ENCODE measurements around the gene MRAS. TPM values are rescaled to one million over a fixed set of nuclear protein-coding genes. Genes with fewer than 3 reads are reported as not detected.
"Not testable (repeated sequence)": the region's sequence is repeated elsewhere in the genome, so short reads cannot be mapped to it uniquely, and the experiment has no call there.

The MRAS gene
- total RNA-seq, 6 experiments from 2014 or later: 2.5 to 7.9 (median 6.9) TPM

- ATAC-seq (no peak), DNase-seq (no peak)
- 58% methylated on average over 7 of the region's 7 CpGs for WGBS (ENCODE audit: insufficient coverage, low coverage, low lambda C conversion rate, missing lambda C conversion rate)
- intact Hi-C loops (cut with DNase I): no loop called here
- Histone ChIP-seq H3K9me3 (no peaks in the 10 kb centered on the region), H3K27ac (no peak overlapping the region), H3K4me3 (no peak overlapping the region), H3K27me3 (no peaks in the 10 kb centered on the region), H3K36me3 (no peaks in the 10 kb centered on the region), H3K4me1 (no peaks in the 10 kb centered on the region)
- TF ChIP-seq CTCF (IDR thresholded peaks at IDR 0.05): no peak
- TF ChIP-seq POLR2A (IDR thresholded peaks at IDR 0.05): no peak
These were observed 60.6 kb downstream of the MRAS start for GRCh38 chr3:138408751-138409570.

GRCh38 chr3:138412821-138413551 is 64.6 kb downstream of the MRAS start:
- Histone ChIP-seq H3K36me3 (no peaks in the 10 kb centered on the region), H3K27ac (no peak overlapping the region), H3K4me1 (no peaks in the 10 kb centered on the region), H3K27me3 (no peaks in the 10 kb centered on the region), H3K4me3 (no peak overlapping the region), H3K9me3 (no peaks in the 10 kb centered on the region)
- TF ChIP-seq POLR2A (IDR thresholded peaks at IDR 0.05) (no peak), CTCF (IDR thresholded peaks at IDR 0.05) (no peak)
- ATAC-seq (peak in 1 of 4 donors; percentile 45), DNase-seq (no peak)
- intact Hi-C loops (cut with DNase I): loop anchor here in 1 of 2 donors (10.0 kb wide), 2 partner anchors 78 to 512 kb away; no protein-coding TSS in a partner anchor
- WGBS (ENCODE audit: insufficient coverage, low coverage, low lambda C conversion rate, missing lambda C conversion rate): 68% methylated on average over 8 of the region's 9 CpGs

- H3K27me3 ChIP-seq, H3K4me3 ChIP-seq, H3K27ac ChIP-seq, H3K36me3 ChIP-seq, ATAC-seq, H3K4me1 ChIP-seq, H3K9me3 ChIP-seq, DNase-seq: not testable (repeated sequence)
- 82% methylated on average over 3 of the region's 4 CpGs for WGBS (ENCODE audit: insufficient coverage, low coverage, low lambda C conversion rate, missing lambda C conversion rate)
- intact Hi-C loops (cut with DNase I): loop anchor here in 1 of 2 donors (10.0 kb wide), 2 partner anchors 81 to 509 kb away; no protein-coding TSS in a partner anchor
These were observed 67.9 kb downstream of the MRAS start for GRCh38 chr3:138416236-138416635.

- H3K4me3 ChIP-seq: no peak overlapping the region
- no peaks in the 10 kb centered on the region for H3K4me1 ChIP-seq
- intact Hi-C loops (cut with DNase I): loop anchor here in 1 of 2 donors (10.0 kb wide), 2 partner anchors 83 to 507 kb away; no protein-coding TSS in a partner anchor
- peak; percentile 96 to 99 (median 98) for ATAC-seq
- no peak for TF ChIP-seq POLR2A (IDR thresholded peaks at IDR 0.05)
- TF ChIP-seq CTCF (IDR thresholded peaks at IDR 0.05): peak; percentile 84 to 94 (median 90)
- H3K9me3 ChIP-seq: no peaks in the 10 kb centered on the region
- WGBS (ENCODE audit: insufficient coverage, low coverage, low lambda C conversion rate, missing lambda C conversion rate): 0% methylated on average over 4 of the region's 7 CpGs
- H3K27me3 ChIP-seq: no peaks in the 10 kb centered on the region
- no peaks in the 10 kb centered on the region for H3K36me3 ChIP-seq
- no peak overlapping the region for H3K27ac ChIP-seq
- peak; percentile 67 to 80 (median 78) for DNase-seq
These were observed 69.2 kb downstream of the MRAS start for GRCh38 chr3:138417559-138417982.
